Neural cell (in vitro differentiated cells): Measurements from ENCODE around the gene SMCO1.

Experiments used
- EP300 ChIP-seq: fragments of 450-650 bp; conservative IDR thresholded peaks from 2 replicates; pipeline ENCODE4 v1.6.1; 2014; ENCODE audit warnings: antibody characterized with exemption, mild to moderate bottlenecking, moderate library complexity; ENCODE audit not compliant: poor library complexity, severe bottlenecking
- EZH2 ChIP-seq: fragments of 200-600, 300-800 bp; shearing (Covaris generic), sonication (generic); IDR thresholded peaks from 2 replicates; pipeline ENCODE4 v1.6.1; 2014; ENCODE audit warnings: antibody characterized with exemption, low read length, borderline replicate concordance, mild to moderate bottlenecking; ENCODE audit not compliant: insufficient read depth, poor library complexity, severe bottlenecking

GRCh38 chr3:196499061-196499460 is 16.1 kb downstream of the SMCO1 start:
- TF ChIP-seq EP300 = no peak
- TF ChIP-seq EZH2 = no peak
